HepG2 (cell line): Measurements from ENCODE around the gene MYCBP2.
A peak's percentile ranks its signal among the peaks of the same experiment; 100 is the strongest.

Source experiments
- CTCF ChIP-seq: sonication (generic); formaldehyde crosslinking; IDR thresholded peaks from 2 replicates; pipeline ENCODE4 v1.5.0; 2020; ENCODE audit warnings: mild to moderate bottlenecking, missing genetic modification reagents, moderate library complexity
- HMG20B ChIP-seq: conservative IDR thresholded peaks from 2 replicates; pipeline ENCODE4 v1.6.1; 2016; ENCODE audit warnings: missing genetic modification reagents, missing compliant biosample characterization
- HNF4G ChIP-seq, 2 experiments: sonication (generic) in 1 of 2; formaldehyde crosslinking in 1 of 2; IDR thresholded peaks; 2 replicates each; pipeline versions ENCODE4 v1.4.0 to v1.6.1; 2011 to 2020; ENCODE audit warnings: borderline replicate concordance in 2 of 2, low read depth in 2 of 2, mild to moderate bottlenecking in 2 of 2, low read length in 1 of 2, missing genetic modification reagents in 1 of 2, moderate library complexity in 1 of 2
- NFRKB ChIP-seq: fragments of 450-650 bp; IDR thresholded peaks from 2 replicates; pipeline ENCODE4 v1.6.1; 2017
- POLR2A ChIP-seq, 2 experiments: IDR thresholded peaks; 2 replicates each; pipeline ENCODE4 v1.6.1; 2011; ENCODE audit warnings: low read depth in 2 of 2, low read length in 2 of 2, mild to moderate bottlenecking in 1 of 2, moderate library complexity in 1 of 2; ENCODE audit not compliant: insufficient read depth in 1 of 2
- POLR2AphosphoS5 ChIP-seq: IDR thresholded peaks from 2 replicates; pipeline ENCODE4 v1.6.1; 2012; ENCODE audit warnings: low read depth, low read length
- SKI ChIP-seq: fragments of 450-650 bp; IDR thresholded peaks from one replicate; pipeline ENCODE4 v1.6.1; 2018; ENCODE audit warnings: mild to moderate bottlenecking; ENCODE audit not compliant: partially characterized antibody
- SNAPC4 ChIP-seq: sonication (generic); formaldehyde crosslinking; IDR thresholded peaks from 2 replicates; pipeline ENCODE4 v1.4.0; 2020; ENCODE audit warnings: mild to moderate bottlenecking, missing genetic modification reagents
- ZNF230 ChIP-seq: sonication (generic); formaldehyde crosslinking; IDR thresholded peaks from 2 replicates; pipeline ENCODE4 v1.4.0; 2020; ENCODE audit warnings: mild to moderate bottlenecking, missing genetic modification reagents

- TF ChIP-seq CTCF (CRISPR knock-in tag) (peak; percentile 62), NFRKB (no peak), POLR2AphosphoS5 (no peak), HNF4G (IDR thresholded peaks at IDR 0.05; ENCODE audit: borderline replicate concordance, low read depth, low read length) (no peak), HNF4G (CRISPR knock-in tag; IDR thresholded peaks at IDR 0.05; ENCODE audit: borderline replicate concordance, low read depth) (no peak), HMG20B (CRISPR knock-in tag) (no peak), SNAPC4 (CRISPR knock-in tag) (no peak), POLR2A (IDR thresholded peaks at IDR 0.05; ENCODE audit: insufficient read depth in 1 of 2, low read depth in 2 of 2, low read length in 2 of 2) (no peak), ZNF230 (no peak), SKI (no peak)
Measured at GRCh38 chr13:77002590-77003190, 324.2 kb downstream of the MYCBP2 start.
